ENCODE data around the gene SASH1.

Gene SASH1

DNA sequence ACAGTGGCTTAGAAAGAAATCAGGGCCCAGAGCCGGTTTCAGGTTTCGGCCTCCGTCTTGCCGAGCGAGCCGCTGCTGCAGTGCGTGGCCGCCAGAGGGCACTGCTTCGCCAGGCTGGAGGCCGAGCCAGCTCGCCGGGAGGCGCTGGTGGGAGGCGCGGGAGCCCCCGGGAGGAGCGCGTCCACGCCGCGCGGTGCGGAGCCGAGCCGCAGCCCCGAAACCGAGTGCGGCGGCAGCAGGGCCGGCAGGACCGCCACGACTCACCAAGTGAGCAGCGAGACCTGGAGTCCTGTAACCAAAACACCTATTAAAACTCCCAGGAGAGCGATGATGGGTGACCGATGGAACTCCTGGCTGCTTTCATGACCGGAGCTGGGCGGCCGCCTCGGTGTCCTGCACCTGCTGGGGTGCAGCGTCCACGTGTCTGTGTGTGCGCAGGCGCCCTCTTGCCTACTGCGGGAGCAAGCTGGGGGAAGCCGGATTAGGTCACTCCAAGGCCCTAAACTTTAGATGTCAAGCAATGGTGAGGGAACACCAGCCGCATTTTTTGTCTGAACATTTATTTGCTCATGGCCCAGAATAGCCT, 217.3 kb downstream of the SASH1 start:
- H3K4me3 ChIP-seq (replicated peaks in 1 of 2; ENCODE audit: low read depth in 2 of 2, low read length in 2 of 2), result peak overlapping the region; percentile 36 to 51
- TF ChIP-seq, protein P1, sequence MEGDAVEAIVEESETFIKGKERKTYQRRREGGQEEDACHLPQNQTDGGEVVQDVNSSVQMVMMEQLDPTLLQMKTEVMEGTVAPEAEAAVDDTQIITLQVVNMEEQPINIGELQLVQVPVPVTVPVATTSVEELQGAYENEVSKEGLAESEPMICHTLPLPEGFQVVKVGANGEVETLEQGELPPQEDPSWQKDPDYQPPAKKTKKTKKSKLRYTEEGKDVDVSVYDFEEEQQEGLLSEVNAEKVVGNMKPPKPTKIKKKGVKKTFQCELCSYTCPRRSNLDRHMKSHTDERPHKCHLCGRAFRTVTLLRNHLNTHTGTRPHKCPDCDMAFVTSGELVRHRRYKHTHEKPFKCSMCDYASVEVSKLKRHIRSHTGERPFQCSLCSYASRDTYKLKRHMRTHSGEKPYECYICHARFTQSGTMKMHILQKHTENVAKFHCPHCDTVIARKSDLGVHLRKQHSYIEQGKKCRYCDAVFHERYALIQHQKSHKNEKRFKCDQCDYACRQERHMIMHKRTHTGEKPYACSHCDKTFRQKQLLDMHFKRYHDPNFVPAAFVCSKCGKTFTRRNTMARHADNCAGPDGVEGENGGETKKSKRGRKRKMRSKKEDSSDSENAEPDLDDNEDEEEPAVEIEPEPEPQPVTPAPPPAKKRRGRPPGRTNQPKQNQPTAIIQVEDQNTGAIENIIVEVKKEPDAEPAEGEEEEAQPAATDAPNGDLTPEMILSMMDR (IDR thresholded peaks at IDR 0.05; ENCODE audit: low read depth, low read length), result peak; percentile 85
- DNase-seq (ENCODE audit: low read depth in 2 of 2), result peak; percentile 67 to 77

DNA sequence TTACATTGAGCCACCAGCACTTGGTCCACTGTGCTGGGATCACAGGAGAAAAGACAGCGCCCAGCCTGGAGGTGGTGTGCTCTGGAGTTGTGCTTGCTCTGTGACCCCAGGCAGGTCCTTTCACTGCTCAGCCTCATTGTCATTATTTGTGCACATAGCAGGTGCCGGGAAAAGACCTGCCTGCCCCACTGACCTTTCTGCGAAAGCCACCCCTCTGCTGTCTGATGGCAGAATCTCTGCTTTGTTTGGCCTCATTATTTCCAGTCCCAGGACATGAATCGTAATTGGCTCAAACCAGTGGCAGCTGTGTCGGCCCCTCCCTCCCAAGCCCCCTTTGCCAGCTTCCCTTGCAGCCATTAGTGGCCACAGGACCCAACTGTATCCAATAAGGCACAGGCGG, 219.0 kb downstream of the SASH1 start:
- H3K4me3 ChIP-seq (replicated peaks in 1 of 2; ENCODE audit: low read depth in 2 of 2, low read length in 2 of 2), result no peak overlapping the region
- DNase-seq (ENCODE audit: low read depth in 2 of 2), result no peak
- TF ChIP-seq, protein P1 (IDR thresholded peaks at IDR 0.05; ENCODE audit: low read depth, low read length), result no peak

DNA sequence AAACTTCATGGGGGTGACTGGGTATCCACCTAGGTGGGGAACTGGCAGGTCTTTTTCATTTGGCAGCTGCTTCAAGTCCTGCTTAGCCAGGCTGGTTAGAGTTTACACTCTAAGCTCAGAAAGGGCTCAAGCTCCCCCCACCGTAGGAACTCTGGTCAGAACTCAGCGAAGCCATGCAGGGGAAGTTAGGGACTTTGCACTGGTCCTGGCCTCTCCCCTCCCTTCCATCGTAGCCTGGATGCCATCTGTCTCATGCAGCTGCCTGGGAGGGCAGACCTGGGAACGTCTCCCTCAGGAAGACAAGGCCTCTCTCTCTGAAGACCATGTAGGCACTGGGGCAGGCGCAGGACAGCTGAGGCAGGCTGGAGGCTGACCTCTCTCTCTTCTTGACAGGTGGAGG, 220.4 kb downstream of the SASH1 start:
- TF ChIP-seq, protein P1 (IDR thresholded peaks at IDR 0.05; ENCODE audit: low read depth, low read length), result no peak
- H3K4me3 ChIP-seq (replicated peaks in 1 of 2; ENCODE audit: low read depth in 2 of 2, low read length in 2 of 2), result no peak overlapping the region
- no peak for DNase-seq (ENCODE audit: low read depth in 2 of 2)

DNA sequence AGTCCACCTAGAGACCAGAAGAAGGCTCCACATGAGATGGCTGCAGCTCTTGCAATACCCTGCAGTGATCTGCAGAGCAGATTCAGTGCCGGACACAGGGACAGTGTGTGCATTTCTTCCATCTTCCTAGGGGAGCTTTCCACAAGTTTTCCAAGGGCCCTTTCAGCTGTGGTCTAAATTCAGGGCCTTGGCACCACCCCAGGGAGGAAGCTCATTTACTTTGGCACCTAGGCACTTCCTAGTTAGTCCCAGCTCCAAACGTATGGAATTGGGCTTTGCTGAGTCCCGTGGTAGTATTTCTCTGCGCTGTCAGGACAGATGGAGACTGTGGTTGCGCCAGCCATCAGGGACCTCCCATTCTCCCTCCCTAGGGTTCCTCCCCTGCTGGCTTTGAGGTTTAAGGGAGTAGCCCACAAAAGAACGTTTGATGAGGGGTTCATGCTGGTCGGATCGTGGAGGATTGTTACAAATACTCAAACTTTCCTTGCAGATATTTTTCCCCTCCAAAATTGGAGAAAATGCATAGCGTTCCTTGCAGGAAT, 221.9 kb downstream of the SASH1 start:
- H3K4me3 ChIP-seq (replicated peaks in 1 of 2; ENCODE audit: low read depth in 2 of 2, low read length in 2 of 2), result no peak overlapping the region
- DNase-seq (ENCODE audit: low read depth in 2 of 2), result no peak
- TF ChIP-seq, protein P1 (IDR thresholded peaks at IDR 0.05; ENCODE audit: low read depth, low read length), result no peak

DNA sequence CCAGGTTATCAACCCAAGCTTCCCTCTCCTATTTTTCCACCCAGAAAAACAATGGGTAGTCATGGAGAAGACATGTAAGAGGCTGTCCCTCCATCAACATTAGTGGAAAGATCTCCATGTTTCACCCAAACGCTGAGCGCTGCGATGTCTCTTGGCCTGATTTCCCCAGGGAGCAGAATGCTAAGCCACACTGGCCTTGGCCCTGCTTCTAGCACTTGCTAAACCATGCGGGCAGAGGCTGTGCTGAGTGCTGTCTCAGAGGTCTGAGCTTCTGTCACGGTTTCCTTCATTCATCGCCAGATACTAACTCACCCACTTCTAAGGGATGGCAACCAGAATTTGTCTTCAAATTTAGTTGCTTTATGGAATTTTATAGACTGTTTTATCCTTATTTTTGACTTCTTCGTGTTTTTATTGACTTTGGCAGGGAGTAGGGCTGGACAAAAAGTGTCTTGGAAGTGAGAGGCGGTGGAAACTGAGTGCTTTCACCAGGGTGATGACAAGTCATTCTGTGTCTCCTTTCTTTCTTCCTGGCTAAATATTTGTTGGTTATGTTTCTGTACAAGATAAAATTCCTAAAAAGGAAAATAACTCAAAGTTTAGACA, 222.8 kb downstream of the SASH1 start:
- TF ChIP-seq, protein P1 (IDR thresholded peaks at IDR 0.05; ENCODE audit: low read depth, low read length), result no peak
- no peak overlapping the region for H3K4me3 ChIP-seq (replicated peaks in 1 of 2; ENCODE audit: low read depth in 2 of 2, low read length in 2 of 2)

DNA sequence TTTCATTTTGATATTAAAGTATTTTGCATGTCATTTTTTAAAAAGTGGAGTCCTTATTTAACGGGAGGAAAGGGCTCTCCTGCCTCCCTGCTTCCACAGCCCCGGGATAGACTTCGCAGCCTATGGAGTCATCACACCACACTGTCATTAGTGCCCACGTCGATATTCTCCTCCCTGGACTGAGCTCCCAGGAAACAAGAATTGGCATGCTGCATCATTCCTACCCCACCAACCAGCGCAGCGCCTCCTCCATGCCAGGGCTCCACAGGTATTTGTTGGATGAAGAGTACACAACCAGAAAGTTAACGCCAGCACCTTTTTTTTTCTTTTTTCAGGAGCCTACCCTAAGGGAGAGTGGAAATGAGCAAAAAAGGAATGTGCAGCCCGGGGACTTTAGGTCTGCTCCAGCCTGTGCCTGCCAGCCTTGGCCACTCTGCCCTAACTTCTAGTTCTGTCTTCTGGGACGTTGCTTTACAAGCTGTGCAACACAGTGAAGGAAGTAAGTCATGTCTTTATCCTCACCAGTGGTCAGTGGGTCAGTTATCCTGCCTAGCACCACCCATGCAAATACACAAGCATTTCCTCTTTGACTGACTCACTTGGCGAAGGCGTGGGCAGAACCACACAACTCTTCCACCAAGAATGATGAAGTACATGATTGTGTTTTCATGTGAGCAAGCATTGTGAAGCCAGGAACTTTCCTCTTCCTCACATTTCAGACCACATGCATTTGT, 223.5 kb downstream of the SASH1 start:
- H3K4me3 ChIP-seq (replicated peaks in 1 of 2; ENCODE audit: low read depth in 2 of 2, low read length in 2 of 2), result peak overlapping the region in 1 of 2 donors; percentile 2
- DNase-seq (ENCODE audit: low read depth in 2 of 2), result peak; percentile 95 to 97
- TF ChIP-seq, protein P1 (IDR thresholded peaks at IDR 0.05; ENCODE audit: low read depth, low read length), result no peak

More for the DNA sequence above, 222.8 kb downstream of the SASH1 start:
- DNase-seq (ENCODE audit: low read depth in 2 of 2), result peak; percentile 36 to 42
